A549 (cell line): ENCODE results near the gene UNC5C. TPM values are rescaled to one million over a fixed set of nuclear protein-coding genes. Genes with fewer than 3 reads are reported as not detected.

Source experiments
- ATAC-seq, 2 experiments: fragments of 200-7000 bp in 1 of 2; fragments of >200 bp in 1 of 2; cut with Nextera tagmentation in 1 of 2; cut with Tn5 transposase in 1 of 2; 3 replicates each; pipeline versions ENCODE4 v1.8.0 to v1.9.1; 2018 to 2020; ENCODE audit warnings: mild to moderate bottlenecking in 1 of 2, moderate library complexity in 1 of 2
- CTCF ChIA-PET: fragments of 300-600 bp; sonication (Branson Sonifier 250); formaldehyde crosslinking; extraction: SDS; loops from one replicate; lab custom pipeline; 2021; ENCODE audit warnings: antibody characterized with exemption, inconsistent platforms; lab: Yijun Ruan, JAX
- POLR2A ChIA-PET: fragments of 350-600 bp; formaldehyde crosslinking; extraction: SDS; loops from one replicate; lab custom pipeline; 2021; ENCODE audit warnings: antibody characterized with exemption, inconsistent platforms; lab: Yijun Ruan, JAX
- DNase-seq, 2 experiments: peaks; one replicate each; pipeline versions ENCODE4 v3.0.0 to v3.0.0-alpha.2; 2011 to 2016; ENCODE audit warnings: low read depth in 1 of 2, low spot score in 1 of 2
- FAIRE-seq: peaks from 2 replicates; lab custom pipeline; 2011; peaks lifted over from hg19 to GRCh38; lab: Jason Lieb, UNC
- H3K27ac ChIP-seq, 2 experiments: fragments of >200 bp; sonication (Bioruptor Twin); formaldehyde crosslinking; 3 replicates each; pipeline ENCODE4 v1.5.1; 2016 to 2017
- H3K4me1 ChIP-seq: fragments of >200 bp; sonication (Bioruptor Twin); formaldehyde crosslinking; 3 replicates; pipeline ENCODE4 v1.6.1; 2016
- H3K4me2 ChIP-seq: fragments of >200 bp; sonication (Bioruptor Twin); formaldehyde crosslinking; 3 replicates; pipeline ENCODE4 v1.6.1; 2016
- H3K4me3 ChIP-seq: fragments of >200 bp; sonication (Bioruptor Twin); formaldehyde crosslinking; 3 replicates; pipeline ENCODE4 v1.5.1; 2016
- H3K9me3 ChIP-seq: fragments of >200 bp; sonication (Bioruptor Twin); formaldehyde crosslinking; 3 replicates; pipeline ENCODE4 v1.6.1; 2016
- BCL3 ChIP-seq: fragments of >200 bp; sonication (Bioruptor Twin); formaldehyde crosslinking; IDR thresholded peaks from 3 replicates; pipeline ENCODE4 v1.6.1; 2016
- BHLHE40 ChIP-seq: IDR thresholded peaks from 2 replicates; pipeline ENCODE4 v1.6.1; 2012; ENCODE audit warnings: low read depth, low read length, inconsistent platforms
- CBX2 ChIP-seq: fragments of 200-600 bp; sonication (generic); IDR thresholded peaks from 2 replicates; pipeline ENCODE4 v1.6.1; 2016; ENCODE audit warnings: low read depth, mild to moderate bottlenecking, borderline replicate concordance
- CEBPB ChIP-seq, 2 experiments: fragments of >200 bp in 1 of 2; sonication (Bioruptor Twin) in 1 of 2; formaldehyde crosslinking in 1 of 2; IDR thresholded peaks; 2 replicates each; pipeline ENCODE4 v1.6.1; 2012 to 2016
- CHD4 ChIP-seq: fragments of 200-600 bp; sonication (generic); IDR thresholded peaks from 2 replicates; pipeline ENCODE4 v1.6.1; 2016; ENCODE audit warnings: antibody characterized with exemption, mild to moderate bottlenecking, borderline replicate concordance
- EHMT2 ChIP-seq: fragments of 200-600 bp; sonication (generic); IDR thresholded peaks from 2 replicates; pipeline ENCODE4 v1.6.1; 2016; ENCODE audit warnings: antibody characterized with exemption, low read depth, mild to moderate bottlenecking, moderate library complexity
- ELK1 ChIP-seq: fragments of 150-350 bp; IDR thresholded peaks from 2 replicates; pipeline ENCODE4 v1.6.1; 2014; ENCODE audit warnings: low read depth, mild to moderate bottlenecking, low read length
- GATA3 ChIP-seq: IDR thresholded peaks from 2 replicates; pipeline ENCODE4 v1.6.1; 2012; ENCODE audit warnings: borderline replicate concordance
- HES2 ChIP-seq: fragments of >200 bp; sonication (Bioruptor Twin); formaldehyde crosslinking; IDR thresholded peaks from 2 replicates; pipeline ENCODE4 v1.6.1; 2016
- HEYL ChIP-seq: fragments of 250-450 bp; sonication (Bioruptor Pico); IDR thresholded peaks from 2 replicates; pipeline ENCODE4 v1.8.0; 2021; ENCODE audit warnings: mild to moderate bottlenecking, moderate library complexity
- HOXA7 ChIP-seq: fragments of 250-450 bp; sonication (Bioruptor Pico); IDR thresholded peaks from 2 replicates; pipeline ENCODE4 v1.5.0; 2020; ENCODE audit warnings: mild to moderate bottlenecking, moderate library complexity
- JUN ChIP-seq, 2 experiments: fragments of >200 bp; sonication (Bioruptor Twin); formaldehyde crosslinking; IDR thresholded peaks; 2 replicates in 1 of 2; 3 replicates in 1 of 2; pipeline ENCODE4 v1.6.1; 2016 to 2017
- KDM1A ChIP-seq: fragments of 200-600 bp; sonication (generic); IDR thresholded peaks from 2 replicates; pipeline ENCODE4 v1.6.1; 2016; ENCODE audit warnings: low read depth, mild to moderate bottlenecking
- MYC ChIP-seq: IDR thresholded peaks from 2 replicates; pipeline ENCODE4 v1.6.1; 2012; ENCODE audit warnings: mild to moderate bottlenecking, inconsistent platforms, low read length, improper control_type of control experiment, borderline replicate concordance
- NFE2L2 ChIP-seq: fragments of 150-350 bp; conservative IDR thresholded peaks from 2 replicates; pipeline ENCODE4 v1.6.1; 2014; ENCODE audit warnings: low read length
- NPAS2 ChIP-seq: fragments of 250-450 bp; sonication (Bioruptor Pico); IDR thresholded peaks from 2 replicates; pipeline ENCODE4 v1.8.0; 2022; ENCODE audit warnings: mild to moderate bottlenecking, moderate library complexity, borderline replicate concordance
- NR3C1 ChIP-seq: fragments of >200 bp; sonication (Bioruptor Twin); formaldehyde crosslinking; IDR thresholded peaks from 3 replicates; pipeline ENCODE4 v1.6.1; 2017
- PHF8 ChIP-seq: fragments of 200-600 bp; sonication (generic); IDR thresholded peaks from 2 replicates; pipeline ENCODE4 v1.6.1; 2016; ENCODE audit warnings: low read depth, mild to moderate bottlenecking, antibody characterized with exemption, moderate library complexity, borderline replicate concordance
- POLR2A ChIP-seq: IDR thresholded peaks from 2 replicates; pipeline ENCODE4 v1.6.1; 2012; ENCODE audit warnings: mild to moderate bottlenecking, low read length
- RAD21 ChIP-seq, 2 experiments: fragments of >200 bp in 1 of 2; sonication (Bioruptor Twin) in 1 of 2; formaldehyde crosslinking in 1 of 2; IDR thresholded peaks in 1 of 2; conservative IDR thresholded peaks in 1 of 2; 2 replicates in 1 of 2; 3 replicates in 1 of 2; pipeline ENCODE4 v1.6.1; 2012 to 2018; ENCODE audit warnings: inconsistent platforms in 1 of 2
- ZC3H11A ChIP-seq: fragments of 450-650 bp; IDR thresholded peaks from 2 replicates; pipeline ENCODE4 v1.6.1; 2014; ENCODE audit warnings: antibody characterized with exemption, mild to moderate bottlenecking
- ZFP36 ChIP-seq: fragments of 450-650 bp; IDR thresholded peaks from 2 replicates; pipeline ENCODE4 v1.6.1; 2014; ENCODE audit warnings: borderline replicate concordance; ENCODE audit not compliant: partially characterized antibody
- ZSCAN20 ChIP-seq: fragments of 250-450 bp; sonication (Bioruptor Pico); IDR thresholded peaks from 2 replicates; pipeline ENCODE4 v1.8.0; 2022; ENCODE audit warnings: mild to moderate bottlenecking, moderate library complexity
- WGBS: methylation state at CpG from one replicate; pipeline ENCODE4 v1.1.6; 2017; ENCODE audit errors: missing lambda C conversion rate; 5-methylcytosine and 5-hydroxymethylcytosine counted together
- polyA plus RNA-seq, 4 experiments: library from polyadenylated mRNA; depleted of rRNA in 3 of 4; stranded (reverse); fragments of >200 nt; fragmentation: RNase III in 1 of 4; extraction: RNeasy Plus Mini Kit Qiagen cat#74134 plus additional on column Dnase treatment in 1 of 4; gene quantifications; 2 replicates in 3 of 4; 3 replicates in 1 of 4; pipeline ENCODE4 v1.2.3, GENCODE V29; 2011 to 2017
- TF ChIP-seq, protein P1 (sequence below): fragments of 450-650 bp; IDR thresholded peaks from 2 replicates; pipeline ENCODE4 v1.6.1; 2014; ENCODE audit warnings: antibody characterized with exemption
- TF ChIP-seq, protein P2 (sequence below): fragments of 250-450 bp; sonication (Bioruptor Pico); IDR thresholded peaks from 2 replicates; pipeline ENCODE4 v1.5.0; 2020; ENCODE audit warnings: low read depth, mild to moderate bottlenecking, moderate library complexity
- TF ChIP-seq, protein P3 (sequence below): IDR thresholded peaks from 2 replicates; pipeline ENCODE4 v1.6.1; 2012

UNC5C gene
- polyA plus RNA-seq, 2 of the 4 experiments (the other 2 are of a cell fraction), result 0.13 TPM; not detected in 1

DNA sequence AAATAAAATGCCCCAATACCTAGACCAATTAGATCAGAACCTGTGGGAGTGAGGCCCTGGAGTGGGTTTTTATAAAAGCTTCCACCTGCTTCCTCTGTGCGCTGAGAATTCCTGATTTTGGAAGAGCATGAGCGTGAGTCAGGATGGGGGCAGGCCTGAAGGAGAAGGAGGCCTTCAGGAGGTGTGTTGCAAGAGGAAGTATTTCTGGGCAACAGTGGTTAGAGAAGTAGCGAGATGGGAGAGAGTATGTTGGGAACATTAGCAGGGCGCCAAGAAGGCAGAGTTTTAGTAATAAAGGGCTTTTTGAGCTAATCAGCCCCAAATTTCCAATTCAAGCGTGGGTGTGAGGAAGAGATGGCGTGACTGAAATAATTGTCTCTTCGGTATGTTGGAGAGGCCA lies 349.8 kb downstream of the UNC5C start:
- Histone ChIP-seq H3K4me3 (no peak overlapping the region), H3K4me2 (no peak overlapping the region), H3K9me3 (no peaks in the 10 kb centered on the region), H3K27ac (no peak overlapping the region), H3K4me1 (no peaks in the 10 kb centered on the region)
- no peak for FAIRE-seq
- no peak for DNase-seq
- ATAC-seq, result no peak
- ChIA-PET POLR2A (no interaction called here), CTCF (interaction anchor here (0.6 kb wide), 1 partner anchor 1154 kb away, joined by 3 read pairs; no protein-coding TSS in a partner anchor)
- TF ChIP-seq NFE2L2 (no peak), NR3C1 (no peak), NPAS2 (CRISPR knock-in tag) (no peak), HES2 (no peak), JUN (IDR thresholded peaks at IDR 0.05) (no peak), MYC (no peak), RAD21 (conservative IDR thresholded peaks at IDR 0.05 in 1 of 2, IDR thresholded peaks at IDR 0.05 in 1 of 2) (no peak), CEBPB (IDR thresholded peaks at IDR 0.05) (no peak), BHLHE40 (no peak), GATA3 (no peak), ZSCAN20 (CRISPR knock-in tag) (no peak), ZC3H11A (no peak), BCL3 (no peak)
- 90% methylated on average over 7 of the region's 7 CpGs for WGBS

- Histone ChIP-seq H3K27ac (no peak overlapping the region), H3K4me1 (no peaks in the 10 kb centered on the region), H3K4me3 (no peak overlapping the region), H3K9me3 (no peaks in the 10 kb centered on the region), H3K4me2 (no peak overlapping the region)
- POLR2A ChIA-PET, result no interaction called here
- TF ChIP-seq HEYL (CRISPR knock-in tag), result no peak
- no peak for TF ChIP-seq HOXA7 (CRISPR knock-in tag)
- no peak for TF ChIP-seq EHMT2
- TF ChIP-seq, protein P1, sequence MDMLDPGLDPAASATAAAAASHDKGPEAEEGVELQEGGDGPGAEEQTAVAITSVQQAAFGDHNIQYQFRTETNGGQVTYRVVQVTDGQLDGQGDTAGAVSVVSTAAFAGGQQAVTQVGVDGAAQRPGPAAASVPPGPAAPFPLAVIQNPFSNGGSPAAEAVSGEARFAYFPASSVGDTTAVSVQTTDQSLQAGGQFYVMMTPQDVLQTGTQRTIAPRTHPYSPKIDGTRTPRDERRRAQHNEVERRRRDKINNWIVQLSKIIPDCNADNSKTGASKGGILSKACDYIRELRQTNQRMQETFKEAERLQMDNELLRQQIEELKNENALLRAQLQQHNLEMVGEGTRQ, result no peak
- no peak for TF ChIP-seq BHLHE40
- TF ChIP-seq BCL3, result no peak
- TF ChIP-seq, all 56 proteins: peak for 0
- WGBS, result 74% methylated on average over 6 of the region's 6 CpGs
- ATAC-seq, result no peak
- CTCF ChIA-PET, result interaction anchor here (0.6 kb wide), 1 partner anchor 350 kb away, joined by 3 read pairs; no protein-coding TSS in a partner anchor
- FAIRE-seq, result no peak
- no peak for DNase-seq
Observed at GRCh38 chr4:95197353-95197752, 351.4 kb downstream of the UNC5C start.

DNA sequence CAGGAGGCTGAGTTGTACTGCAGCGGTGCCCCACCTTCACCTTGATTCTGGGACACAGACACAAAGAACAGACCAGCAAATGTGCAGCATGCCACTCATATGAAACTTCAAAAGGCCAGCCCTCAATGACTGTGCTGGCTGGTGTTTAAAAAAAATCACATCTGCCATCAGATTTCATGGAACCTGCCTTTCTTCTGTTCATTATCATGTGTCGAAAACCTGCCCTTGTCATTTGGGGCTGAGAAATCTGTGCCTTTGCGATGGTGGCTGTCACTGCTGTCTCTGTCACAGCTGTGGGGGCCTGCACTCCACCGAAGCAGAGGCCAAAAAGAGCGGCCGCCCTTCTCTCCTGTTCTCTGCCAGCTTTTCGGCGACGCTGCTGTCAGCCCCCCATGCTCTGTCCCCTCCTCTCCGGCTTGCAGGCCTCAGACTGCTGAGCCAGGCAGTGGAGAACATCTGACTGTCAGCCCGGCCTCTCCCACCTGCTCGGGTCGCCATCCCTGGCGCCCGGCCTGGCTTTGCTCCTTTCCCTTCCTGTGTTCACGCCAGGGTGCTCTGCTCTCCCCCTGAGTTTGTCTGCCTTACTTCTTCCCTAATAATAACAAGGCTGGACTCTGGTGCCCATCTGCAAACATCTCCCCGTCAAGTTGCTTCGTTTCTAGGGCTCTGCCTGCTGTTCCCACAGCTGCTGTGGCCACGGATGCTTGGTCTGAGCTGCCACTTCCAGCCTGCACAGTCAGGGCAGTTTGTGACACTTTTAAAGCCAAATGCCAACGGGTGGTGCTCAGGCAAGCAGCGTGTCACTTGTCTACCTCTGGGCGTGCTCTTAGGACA lies 355.2 kb downstream of the UNC5C start:
- FAIRE-seq (no peak), ATAC-seq (no peak), DNase-seq (no peak)
- Histone ChIP-seq H3K4me3 (no peak overlapping the region), H3K4me2 (no peak overlapping the region), H3K27ac (no peak overlapping the region), H3K9me3 (no peaks in the 10 kb centered on the region), H3K4me1 (no peaks in the 10 kb centered on the region)
- CTCF ChIA-PET, result no interaction called here
- POLR2A ChIA-PET, result no interaction called here
- WGBS, result 86% methylated on average over 22 of the region's 22 CpGs
- TF ChIP-seq HOXA7 (CRISPR knock-in tag), result no peak
- TF ChIP-seq PHF8, result no peak
- TF ChIP-seq ZSCAN20 (CRISPR knock-in tag), result no peak
- TF ChIP-seq CHD4, result no peak
- TF ChIP-seq GATA3, result no peak
- no peak for TF ChIP-seq POLR2A
- TF ChIP-seq ZFP36, result no peak
- TF ChIP-seq, protein P2, sequence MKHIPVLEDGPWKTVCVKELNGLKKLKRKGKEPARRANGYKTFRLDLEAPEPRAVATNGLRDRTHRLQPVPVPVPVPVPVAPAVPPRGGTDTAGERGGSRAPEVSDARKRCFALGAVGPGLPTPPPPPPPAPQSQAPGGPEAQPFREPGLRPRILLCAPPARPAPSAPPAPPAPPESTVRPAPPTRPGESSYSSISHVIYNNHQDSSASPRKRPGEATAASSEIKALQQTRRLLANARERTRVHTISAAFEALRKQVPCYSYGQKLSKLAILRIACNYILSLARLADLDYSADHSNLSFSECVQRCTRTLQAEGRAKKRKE, result no peak
- TF ChIP-seq KDM1A, result no peak
- TF ChIP-seq CBX2, result no peak
- TF ChIP-seq, protein P3, sequence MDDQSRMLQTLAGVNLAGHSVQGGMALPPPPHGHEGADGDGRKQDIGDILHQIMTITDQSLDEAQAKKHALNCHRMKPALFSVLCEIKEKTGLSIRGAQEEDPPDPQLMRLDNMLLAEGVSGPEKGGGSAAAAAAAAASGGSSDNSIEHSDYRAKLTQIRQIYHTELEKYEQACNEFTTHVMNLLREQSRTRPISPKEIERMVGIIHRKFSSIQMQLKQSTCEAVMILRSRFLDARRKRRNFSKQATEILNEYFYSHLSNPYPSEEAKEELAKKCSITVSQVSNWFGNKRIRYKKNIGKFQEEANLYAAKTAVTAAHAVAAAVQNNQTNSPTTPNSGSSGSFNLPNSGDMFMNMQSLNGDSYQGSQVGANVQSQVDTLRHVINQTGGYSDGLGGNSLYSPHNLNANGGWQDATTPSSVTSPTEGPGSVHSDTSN, result no peak
- TF ChIP-seq ELK1, result no peak
